ENCODE results near the gene UNC5B. TPM values are rescaled to one million over a fixed set of nuclear protein-coding genes. Genes with fewer than 3 reads are reported as not detected.

The UNC5B gene
- total RNA-seq, 1 experiment from 2014 or later: 0.07 TPM

GRCh38 chr10:71255550-71255807 lies 43.1 kb downstream of the UNC5B start:
- H3K27ac Mint-ChIP-seq (ENCODE audit: unreplicated experiment): no peak overlapping the region
- intact Hi-C loops (cut with micrococcal nuclease; ENCODE audit: unreplicated experiment): no loop called here
- no peaks in the 10 kb centered on the region for H3K36me3 Mint-ChIP-seq (ENCODE audit: insufficient read depth, unreplicated experiment)
- peaks cover 12% of the 10 kb centered on the region for H3K4me1 Mint-ChIP-seq (ENCODE audit: low read depth, unreplicated experiment)
- CTCF ChIA-PET: interaction anchor here (1.0 to 1.6 kb wide), 3 partner anchors 9 to 26 kb away, joined by 4 to 5 read pairs (median 4); no protein-coding TSS in a partner anchor
- no peaks in the 10 kb centered on the region for H3K9me3 Mint-ChIP-seq (ENCODE audit: low read depth, unreplicated experiment)
- DNase-seq: no peak
- no TSS peak for BruUV-seq (replicated peaks)
- no peak overlapping the region for H3K4me3 Mint-ChIP-seq (ENCODE audit: low read depth, unreplicated experiment)
- peaks cover 45% of the 10 kb centered on the region for H3K27me3 Mint-ChIP-seq (ENCODE audit: unreplicated experiment)
- TF ChIP-seq CTCF (IDR thresholded peaks at IDR 0.05; ENCODE audit: unreplicated experiment): no peak

GRCh38 chr10:71255808-71256660 lies 43.7 kb downstream of the UNC5B start:
- no peak overlapping the region for H3K4me3 Mint-ChIP-seq (ENCODE audit: low read depth, unreplicated experiment)
- CTCF ChIA-PET: interaction anchor here (0.8 to 1.6 kb wide), 4 partner anchors 9 to 26 kb away, joined by 3 to 5 read pairs (median 4); no protein-coding TSS in a partner anchor
- H3K4me1 Mint-ChIP-seq (ENCODE audit: low read depth, unreplicated experiment): peaks cover 12% of the 10 kb centered on the region
- H3K27me3 Mint-ChIP-seq (ENCODE audit: unreplicated experiment): peaks cover 50% of the 10 kb centered on the region
- H3K36me3 Mint-ChIP-seq (ENCODE audit: insufficient read depth, unreplicated experiment): no peaks in the 10 kb centered on the region
- no TSS peak for BruUV-seq (replicated peaks)
- intact Hi-C loops (cut with micrococcal nuclease; ENCODE audit: unreplicated experiment): no loop called here
- peak; percentile 51 for DNase-seq
- no peak for TF ChIP-seq CTCF (IDR thresholded peaks at IDR 0.05; ENCODE audit: unreplicated experiment)
- no peaks in the 10 kb centered on the region for H3K9me3 Mint-ChIP-seq (ENCODE audit: low read depth, unreplicated experiment)
- no peak overlapping the region for H3K27ac Mint-ChIP-seq (ENCODE audit: unreplicated experiment)

- Mint-ChIP-seq H3K36me3 (ENCODE audit: insufficient read depth, unreplicated experiment) (no peaks in the 10 kb centered on the region), H3K4me1 (ENCODE audit: low read depth, unreplicated experiment) (peaks cover 12% of the 10 kb centered on the region), H3K9me3 (ENCODE audit: low read depth, unreplicated experiment) (no peaks in the 10 kb centered on the region), H3K4me3 (ENCODE audit: low read depth, unreplicated experiment) (no peak overlapping the region), H3K27me3 (ENCODE audit: unreplicated experiment) (peaks cover 58% of the 10 kb centered on the region), H3K27ac (ENCODE audit: unreplicated experiment) (no peak overlapping the region)
- intact Hi-C loops (cut with micrococcal nuclease; ENCODE audit: unreplicated experiment): no loop called here
- no TSS peak for BruUV-seq (replicated peaks)
- TF ChIP-seq CTCF (IDR thresholded peaks at IDR 0.05; ENCODE audit: unreplicated experiment): no peak
- no peak for DNase-seq
- CTCF ChIA-PET: interaction anchor here (0.8 to 1.6 kb wide), 3 partner anchors 13 to 27 kb away, joined by 3 to 5 read pairs (median 4); no protein-coding TSS in a partner anchor
Observed at GRCh38 chr10:71256661-71257318, 44.4 kb downstream of the UNC5B start.

GRCh38 chr10:71257319-71257997 lies 45.1 kb downstream of the UNC5B start:
- intact Hi-C loops (cut with micrococcal nuclease; ENCODE audit: unreplicated experiment): no loop called here
- CTCF ChIA-PET: interaction anchor here (1.2 kb wide), 1 partner anchor 11 kb away, joined by 3 read pairs; no protein-coding TSS in a partner anchor

More at GRCh38 chr10:71257319-71257997, 45.1 kb downstream of the UNC5B start:
- no peak overlapping the region for H3K27ac Mint-ChIP-seq (ENCODE audit: unreplicated experiment)
- BruUV-seq (replicated peaks): no TSS peak
- H3K4me1 Mint-ChIP-seq (ENCODE audit: low read depth, unreplicated experiment): peaks cover 12% of the 10 kb centered on the region
- no peaks in the 10 kb centered on the region for H3K9me3 Mint-ChIP-seq (ENCODE audit: low read depth, unreplicated experiment)
- no peaks in the 10 kb centered on the region for H3K36me3 Mint-ChIP-seq (ENCODE audit: insufficient read depth, unreplicated experiment)
- no peak for TF ChIP-seq CTCF (IDR thresholded peaks at IDR 0.05; ENCODE audit: unreplicated experiment)
- no peak overlapping the region for H3K4me3 Mint-ChIP-seq (ENCODE audit: low read depth, unreplicated experiment)
- no peak for DNase-seq
- peaks cover 64% of the 10 kb centered on the region for H3K27me3 Mint-ChIP-seq (ENCODE audit: unreplicated experiment)
